ENCODE results near the gene ADARB1. TPM values are rescaled to one million over a fixed set of nuclear protein-coding genes. Genes with fewer than 3 reads are reported as not detected.

ADARB1 gene
- total RNA-seq, 1 experiment from 2014 or later: 15.8 TPM

- no peak overlapping the region for H2BK12ac ChIP-seq (ENCODE audit: insufficient read length, low read depth, low read length)
- H4K20me1 ChIP-seq (ENCODE audit: control insufficient read depth, insufficient read depth, insufficient read length): no peaks in the 10 kb centered on the region
- no peak overlapping the region for H3K14ac ChIP-seq (ENCODE audit: insufficient read depth, low read length)
- H2BK120ac ChIP-seq (ENCODE audit: low read depth, low read length, poor library complexity, severe bottlenecking): no peak overlapping the region
- H2BK5ac ChIP-seq (ENCODE audit: insufficient read length, low read length): no peak overlapping the region
- H3K36me3 Mint-ChIP-seq (ENCODE audit: insufficient read depth in 1 of 3, low read depth in 3 of 3): no peaks in the 10 kb centered on the region
- H3K4ac ChIP-seq (ENCODE audit: low read depth, low read length): no peak overlapping the region
- H3K23ac ChIP-seq (ENCODE audit: insufficient read length, low read depth, low read length): no peak overlapping the region
- DNase-seq: no peak
- H3K56ac ChIP-seq (ENCODE audit: insufficient read length, low read depth, low read length): no peak overlapping the region
- H3K9me3 ChIP-seq (ENCODE audit: control insufficient read depth, low read depth, low read length): no peaks in the 10 kb centered on the region
- H3K4me1 Mint-ChIP-seq: peaks cover 0 to 5% of the 10 kb centered on the region in 2 experiments; a peak in 2 of 4 replicates
- H2AFZ ChIP-seq (ENCODE audit: low read length): no peak overlapping the region
- H3K23me2 ChIP-seq (ENCODE audit: insufficient read length, low read depth, low read length, poor library complexity, severe bottlenecking): no peaks in the 10 kb centered on the region
- no peaks in the 10 kb centered on the region; the same call in none of the 2 replicates for H3K27me3 Mint-ChIP-seq (ENCODE audit: low read depth)
- H3K9ac ChIP-seq (ENCODE audit: extremely low read depth, insufficient read length, low read length): no peak overlapping the region
- no peak overlapping the region for H3K27ac ChIP-seq (ENCODE audit: insufficient read length, low read depth, low read length)
- no peak overlapping the region for H3K18ac ChIP-seq (ENCODE audit: insufficient read length, low read depth, low read length)
- no peaks in the 10 kb centered on the region for H3K27me3 ChIP-seq (ENCODE audit: insufficient read depth, low read length)
- H2BK20ac ChIP-seq (ENCODE audit: low read depth, low read length, poor library complexity, severe bottlenecking): no peak overlapping the region
- TF ChIP-seq, protein P1, sequence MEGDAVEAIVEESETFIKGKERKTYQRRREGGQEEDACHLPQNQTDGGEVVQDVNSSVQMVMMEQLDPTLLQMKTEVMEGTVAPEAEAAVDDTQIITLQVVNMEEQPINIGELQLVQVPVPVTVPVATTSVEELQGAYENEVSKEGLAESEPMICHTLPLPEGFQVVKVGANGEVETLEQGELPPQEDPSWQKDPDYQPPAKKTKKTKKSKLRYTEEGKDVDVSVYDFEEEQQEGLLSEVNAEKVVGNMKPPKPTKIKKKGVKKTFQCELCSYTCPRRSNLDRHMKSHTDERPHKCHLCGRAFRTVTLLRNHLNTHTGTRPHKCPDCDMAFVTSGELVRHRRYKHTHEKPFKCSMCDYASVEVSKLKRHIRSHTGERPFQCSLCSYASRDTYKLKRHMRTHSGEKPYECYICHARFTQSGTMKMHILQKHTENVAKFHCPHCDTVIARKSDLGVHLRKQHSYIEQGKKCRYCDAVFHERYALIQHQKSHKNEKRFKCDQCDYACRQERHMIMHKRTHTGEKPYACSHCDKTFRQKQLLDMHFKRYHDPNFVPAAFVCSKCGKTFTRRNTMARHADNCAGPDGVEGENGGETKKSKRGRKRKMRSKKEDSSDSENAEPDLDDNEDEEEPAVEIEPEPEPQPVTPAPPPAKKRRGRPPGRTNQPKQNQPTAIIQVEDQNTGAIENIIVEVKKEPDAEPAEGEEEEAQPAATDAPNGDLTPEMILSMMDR (conservative IDR thresholded peaks at IDR 0.05): no peak
- WGBS (ENCODE audit: extremely low coverage, insufficient read length, low lambda C conversion rate): no CpG with 5 or more reads among the region's 6 CpGs
- H3K79me2 ChIP-seq (ENCODE audit: insufficient read depth, low read length): no peaks in the 10 kb centered on the region
- no peaks in the 10 kb centered on the region for H3K4me1 ChIP-seq (ENCODE audit: insufficient read depth, low read length)
- no peak overlapping the region for H3K4me3 Mint-ChIP-seq
- H3K9me3 Mint-ChIP-seq: no peaks in the 10 kb centered on the region
- no peak overlapping the region for H4K91ac ChIP-seq (ENCODE audit: insufficient read length, low read depth, low read length)
- no peaks in the 10 kb centered on the region for H3K79me1 ChIP-seq (ENCODE audit: insufficient read depth, low read depth, low read length, poor library complexity, severe bottlenecking)
- H4K8ac ChIP-seq (replicated peaks; ENCODE audit: insufficient read length, low read depth, low read length): no peak overlapping the region
- H4K5ac ChIP-seq (ENCODE audit: insufficient read length, low read depth, low read length): no peak overlapping the region
- H3K4me2 ChIP-seq (ENCODE audit: insufficient read depth, insufficient read length, low read length): no peak overlapping the region
- H2AK5ac ChIP-seq (ENCODE audit: insufficient read length, low read length): no peak overlapping the region
- no peak overlapping the region for H3T11ph ChIP-seq (ENCODE audit: low read length)
- H2BK15ac ChIP-seq (ENCODE audit: low read depth, low read length): no peak overlapping the region
- no peak overlapping the region for H3K27ac Mint-ChIP-seq
These were observed 50.2 kb downstream of the ADARB1 start for GRCh38 chr21:45124596-45124995.
